ENCODE measurements around the gene METTL5. TPM values are rescaled to one million over a fixed set of nuclear protein-coding genes. Genes with fewer than 3 reads are reported as not detected.

METTL5 gene
- total RNA-seq, 1 donor from 2014 or later, result 74.0 TPM

DNA sequence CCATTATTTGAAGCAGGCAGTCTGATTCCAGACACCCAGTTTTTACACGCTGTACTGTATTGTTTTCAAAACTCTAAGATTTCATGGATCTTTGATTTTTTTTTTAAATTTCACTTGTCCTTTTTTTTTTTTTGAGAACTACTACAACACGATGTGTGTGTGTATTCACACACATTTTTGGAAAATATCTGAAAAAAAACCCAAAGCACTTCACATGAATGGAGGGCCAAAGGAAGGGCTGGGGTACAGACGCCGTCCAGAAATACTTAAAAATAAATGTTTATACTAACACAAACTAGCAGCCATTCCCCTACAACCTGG is 26.3 kb downstream of the METTL5 start:
- peak overlapping the region; percentile 57 for H3K4me3 ChIP-seq (ENCODE audit: low read depth, low read length)
- FAIRE-seq, result no peak

GRCh38 chr2:169797601-169798000 is 27.1 kb downstream of the METTL5 start:
- Histone ChIP-seq H3K27me3 (ENCODE audit: control insufficient read depth, insufficient read depth, low read length) (no peaks in the 10 kb centered on the region), H3K4me3 (ENCODE audit: low read depth, low read length) (no peak overlapping the region), H3K36me3 (ENCODE audit: control insufficient read depth, insufficient read depth, low read length) (no peaks in the 10 kb centered on the region)
- FAIRE-seq (no peak), DNase-seq (ENCODE audit: low read depth) (no peak)
- TF ChIP-seq, protein P1, sequence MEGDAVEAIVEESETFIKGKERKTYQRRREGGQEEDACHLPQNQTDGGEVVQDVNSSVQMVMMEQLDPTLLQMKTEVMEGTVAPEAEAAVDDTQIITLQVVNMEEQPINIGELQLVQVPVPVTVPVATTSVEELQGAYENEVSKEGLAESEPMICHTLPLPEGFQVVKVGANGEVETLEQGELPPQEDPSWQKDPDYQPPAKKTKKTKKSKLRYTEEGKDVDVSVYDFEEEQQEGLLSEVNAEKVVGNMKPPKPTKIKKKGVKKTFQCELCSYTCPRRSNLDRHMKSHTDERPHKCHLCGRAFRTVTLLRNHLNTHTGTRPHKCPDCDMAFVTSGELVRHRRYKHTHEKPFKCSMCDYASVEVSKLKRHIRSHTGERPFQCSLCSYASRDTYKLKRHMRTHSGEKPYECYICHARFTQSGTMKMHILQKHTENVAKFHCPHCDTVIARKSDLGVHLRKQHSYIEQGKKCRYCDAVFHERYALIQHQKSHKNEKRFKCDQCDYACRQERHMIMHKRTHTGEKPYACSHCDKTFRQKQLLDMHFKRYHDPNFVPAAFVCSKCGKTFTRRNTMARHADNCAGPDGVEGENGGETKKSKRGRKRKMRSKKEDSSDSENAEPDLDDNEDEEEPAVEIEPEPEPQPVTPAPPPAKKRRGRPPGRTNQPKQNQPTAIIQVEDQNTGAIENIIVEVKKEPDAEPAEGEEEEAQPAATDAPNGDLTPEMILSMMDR (IDR thresholded peaks at IDR 0.05; ENCODE audit: insufficient read depth, low read length, severe bottlenecking), result no peak

More for the DNA sequence above, 26.3 kb downstream of the METTL5 start:
- TF ChIP-seq, protein P1 (IDR thresholded peaks at IDR 0.05; ENCODE audit: insufficient read depth, low read length, severe bottlenecking), result no peak
- Histone ChIP-seq H3K27me3 (ENCODE audit: control insufficient read depth, insufficient read depth, low read length) (no peaks in the 10 kb centered on the region), H3K36me3 (ENCODE audit: control insufficient read depth, insufficient read depth, low read length) (no peaks in the 10 kb centered on the region)
- DNase-seq (ENCODE audit: low read depth), result no peak

DNA sequence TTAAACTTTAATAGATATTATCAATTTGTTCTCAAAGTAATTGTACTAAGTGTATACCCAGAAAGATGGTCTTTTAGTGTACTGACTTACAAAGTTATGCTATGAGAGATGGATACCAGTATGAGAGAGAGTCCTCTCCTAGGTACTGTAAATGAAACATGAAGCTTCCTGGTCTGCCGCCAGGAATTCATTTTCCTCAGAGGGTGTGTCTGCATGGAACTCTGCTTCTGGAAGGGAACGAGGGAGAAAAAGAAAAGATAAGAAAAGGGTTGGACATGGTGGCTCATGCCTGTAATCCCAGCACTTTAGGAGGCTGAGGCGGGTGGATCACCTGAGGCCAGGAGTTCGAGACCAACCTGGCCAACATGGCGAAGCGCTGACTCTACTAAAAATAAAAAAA is 28.3 kb downstream of the METTL5 start:
- FAIRE-seq, result no peak
- peak; percentile 4 for DNase-seq (ENCODE audit: low read depth)

DNA sequence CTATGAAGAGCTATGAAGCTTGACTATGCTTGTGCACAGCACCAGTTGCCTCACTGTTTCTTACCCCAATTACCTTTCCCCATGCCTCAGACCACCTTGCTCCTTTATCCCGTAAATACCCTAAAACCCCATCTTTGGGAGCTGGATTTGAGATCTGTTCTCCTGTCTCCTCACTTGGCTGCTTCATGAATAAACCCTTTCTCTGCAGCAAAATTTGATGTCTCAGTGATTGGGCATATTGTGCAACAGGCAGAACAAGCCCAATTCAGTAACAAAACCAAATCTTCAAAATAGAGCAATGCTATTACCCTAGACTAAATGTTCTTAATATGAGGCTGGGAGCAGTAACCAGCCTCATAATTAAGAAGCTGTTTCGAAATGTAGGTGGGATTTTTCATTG is 29.5 kb downstream of the METTL5 start:
- TF ChIP-seq, protein P1 (IDR thresholded peaks at IDR 0.05; ENCODE audit: insufficient read depth, low read length, severe bottlenecking), result no peak
- no peak overlapping the region for H3K4me3 ChIP-seq (ENCODE audit: low read depth, low read length)
- FAIRE-seq (no peak), DNase-seq (ENCODE audit: low read depth) (no peak)
- no peaks in the 10 kb centered on the region for H3K27me3 ChIP-seq (ENCODE audit: control insufficient read depth, insufficient read depth, low read length)
- H3K36me3 ChIP-seq (ENCODE audit: control insufficient read depth, insufficient read depth, low read length), result no peaks in the 10 kb centered on the region

More for the DNA sequence above, 28.3 kb downstream of the METTL5 start:
- TF ChIP-seq, protein P1 (IDR thresholded peaks at IDR 0.05; ENCODE audit: insufficient read depth, low read length, severe bottlenecking), result no peak
- Histone ChIP-seq H3K36me3 (ENCODE audit: control insufficient read depth, insufficient read depth, low read length) (no peaks in the 10 kb centered on the region), H3K4me3 (ENCODE audit: low read depth, low read length) (no peak overlapping the region), H3K27me3 (ENCODE audit: control insufficient read depth, insufficient read depth, low read length) (no peaks in the 10 kb centered on the region)

GRCh38 chr2:169790581-169790980 is 34.1 kb downstream of the METTL5 start:
- Histone ChIP-seq H3K4me3 (ENCODE audit: low read depth, low read length) (no peak overlapping the region), H3K27me3 (ENCODE audit: control insufficient read depth, insufficient read depth, low read length) (no peaks in the 10 kb centered on the region), H3K36me3 (ENCODE audit: control insufficient read depth, insufficient read depth, low read length) (no peaks in the 10 kb centered on the region)
- FAIRE-seq (no peak), DNase-seq (ENCODE audit: low read depth) (no peak)
- TF ChIP-seq, protein P1 (IDR thresholded peaks at IDR 0.05; ENCODE audit: insufficient read depth, low read length, severe bottlenecking), result no peak

- TF ChIP-seq, protein P1 (IDR thresholded peaks at IDR 0.05; ENCODE audit: insufficient read depth, low read length, severe bottlenecking), result no peak
- DNase-seq (ENCODE audit: low read depth) (no peak), FAIRE-seq (no peak)
- no peaks in the 10 kb centered on the region for H3K27me3 ChIP-seq (ENCODE audit: control insufficient read depth, insufficient read depth, low read length)
- H3K4me3 ChIP-seq (ENCODE audit: low read depth, low read length), result no peak overlapping the region
- H3K36me3 ChIP-seq (ENCODE audit: control insufficient read depth, insufficient read depth, low read length), result no peaks in the 10 kb centered on the region
Observed at GRCh38 chr2:169782513-169782912, 42.2 kb downstream of the METTL5 start.
